Astrocyte of the spinal cord (primary cell): ENCODE results near the gene COPS8.
A peak's percentile ranks its signal among the peaks of the same experiment; 100 is the strongest.

Source experiments
- DNase-seq: peaks from one replicate; pipeline ENCODE4 v3.0.0; 2011; ENCODE audit warnings: low read depth, low spot score
- H3K4me3 ChIP-seq: 2 replicates; pipeline ENCODE4 v1.5.1; 2011; ENCODE audit warnings: low read depth, mild to moderate bottlenecking, low read length, moderate library complexity
- in situ Hi-C: cut with HindIII; loops from 2 replicates; pipeline ENCODE4 v1.10.0; 2017; ENCODE audit warnings: low sequenced_read_pairs
- TF ChIP-seq, protein P1 (sequence below): IDR thresholded peaks from 2 replicates; pipeline ENCODE4 v1.5.1; 2012; ENCODE audit warnings: low read depth, mild to moderate bottlenecking, low read length, inconsistent platforms

Gene COPS8

DNA sequence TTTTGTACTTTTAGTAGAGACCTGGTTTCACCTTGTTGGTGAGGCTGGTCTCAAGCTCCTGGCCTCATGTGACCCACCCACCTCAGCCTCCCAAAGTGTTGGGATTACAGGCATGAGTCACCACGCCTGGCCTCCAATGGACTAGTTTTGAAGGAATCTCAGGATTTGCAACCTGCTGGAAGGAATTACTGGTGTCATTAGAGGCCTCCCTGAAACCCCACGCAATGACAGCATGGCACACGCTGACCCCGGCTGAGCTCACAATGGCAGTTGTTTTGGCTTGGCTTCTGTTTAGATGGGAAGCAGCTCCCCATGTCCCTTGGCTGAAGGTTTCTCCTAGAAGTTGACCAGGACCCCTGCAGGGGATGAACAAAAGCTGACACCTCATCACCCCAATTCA, 23.1 kb upstream of the COPS8 start:
- no peak overlapping the region for H3K4me3 ChIP-seq
- no peak for DNase-seq
- TF ChIP-seq, protein P1, sequence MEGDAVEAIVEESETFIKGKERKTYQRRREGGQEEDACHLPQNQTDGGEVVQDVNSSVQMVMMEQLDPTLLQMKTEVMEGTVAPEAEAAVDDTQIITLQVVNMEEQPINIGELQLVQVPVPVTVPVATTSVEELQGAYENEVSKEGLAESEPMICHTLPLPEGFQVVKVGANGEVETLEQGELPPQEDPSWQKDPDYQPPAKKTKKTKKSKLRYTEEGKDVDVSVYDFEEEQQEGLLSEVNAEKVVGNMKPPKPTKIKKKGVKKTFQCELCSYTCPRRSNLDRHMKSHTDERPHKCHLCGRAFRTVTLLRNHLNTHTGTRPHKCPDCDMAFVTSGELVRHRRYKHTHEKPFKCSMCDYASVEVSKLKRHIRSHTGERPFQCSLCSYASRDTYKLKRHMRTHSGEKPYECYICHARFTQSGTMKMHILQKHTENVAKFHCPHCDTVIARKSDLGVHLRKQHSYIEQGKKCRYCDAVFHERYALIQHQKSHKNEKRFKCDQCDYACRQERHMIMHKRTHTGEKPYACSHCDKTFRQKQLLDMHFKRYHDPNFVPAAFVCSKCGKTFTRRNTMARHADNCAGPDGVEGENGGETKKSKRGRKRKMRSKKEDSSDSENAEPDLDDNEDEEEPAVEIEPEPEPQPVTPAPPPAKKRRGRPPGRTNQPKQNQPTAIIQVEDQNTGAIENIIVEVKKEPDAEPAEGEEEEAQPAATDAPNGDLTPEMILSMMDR: no peak
- in situ Hi-C loops: no loop called here

DNA sequence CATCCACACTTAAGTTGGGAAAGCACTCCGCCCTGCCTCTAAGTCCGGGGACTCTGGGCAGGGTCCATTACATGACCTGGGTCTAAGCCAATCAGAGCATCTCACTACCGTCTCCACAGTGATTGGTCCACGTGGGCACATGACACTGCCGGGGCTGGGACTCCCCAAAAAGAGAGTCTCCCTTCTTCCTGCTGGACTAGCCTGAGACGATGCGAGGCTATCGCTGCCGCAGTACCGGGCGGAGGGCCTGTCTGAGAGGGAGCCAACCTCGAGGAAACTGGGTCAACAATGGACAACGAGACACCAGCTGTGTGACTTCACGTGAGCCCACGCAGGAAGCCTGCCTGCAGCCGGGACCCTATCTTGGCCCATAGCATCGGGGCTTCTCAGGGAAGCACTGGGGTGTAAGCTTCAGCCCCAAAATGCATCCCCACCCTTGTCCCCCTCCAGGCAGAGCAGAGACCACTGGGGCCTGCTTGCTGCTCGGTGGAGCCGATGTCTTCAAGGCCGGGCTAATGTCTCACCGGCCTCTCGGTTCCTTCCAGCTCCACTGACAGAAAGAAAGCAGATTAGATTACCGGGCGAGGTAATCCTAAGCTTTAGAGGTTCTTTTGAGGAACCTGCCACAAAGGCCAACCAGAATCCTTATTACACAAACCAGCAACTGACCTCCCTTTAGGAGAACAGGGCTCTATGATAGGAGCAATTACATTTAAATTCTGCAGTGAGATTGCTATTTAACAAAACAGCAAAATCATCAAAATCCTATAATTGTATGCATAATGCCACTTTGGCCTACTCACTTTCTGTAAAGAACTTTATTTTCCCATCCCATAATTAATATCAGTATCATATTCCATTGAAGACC, 21.3 kb upstream of the COPS8 start:
- no peak overlapping the region for H3K4me3 ChIP-seq
- DNase-seq: no peak
- in situ Hi-C loops: no loop called here
- TF ChIP-seq, protein P1: no peak

DNA sequence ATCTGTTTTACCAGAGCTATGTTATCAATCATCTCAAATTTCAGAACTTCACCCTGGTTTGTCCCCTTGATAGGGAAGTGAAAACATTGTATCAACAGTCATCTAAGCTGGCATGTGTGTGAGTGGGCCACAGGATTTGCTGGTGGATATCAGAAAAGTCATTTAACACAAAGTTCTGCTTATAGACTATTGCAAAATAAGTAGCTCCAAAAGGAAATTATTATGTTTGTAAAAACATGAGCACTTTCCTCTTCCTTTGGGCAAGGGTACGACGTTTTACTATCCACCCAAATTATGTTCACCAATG, 20.7 kb upstream of the COPS8 start:
- in situ Hi-C loops: no loop called here
- no peak overlapping the region for H3K4me3 ChIP-seq
- no peak for DNase-seq
- TF ChIP-seq, protein P1: no peak

GRCh38 chr2:237066396-237066795, 19.3 kb upstream of the COPS8 start:
- no peak overlapping the region for H3K4me3 ChIP-seq
- DNase-seq: no peak
- in situ Hi-C loops: no loop called here
- TF ChIP-seq, protein P1: no peak

- no peak for DNase-seq
- TF ChIP-seq, protein P1: peak; percentile 5
- in situ Hi-C loops: no loop called here
- H3K4me3 ChIP-seq: no peak overlapping the region
Observed at GRCh38 chr2:237068005-237068576, 17.6 kb upstream of the COPS8 start.

DNA sequence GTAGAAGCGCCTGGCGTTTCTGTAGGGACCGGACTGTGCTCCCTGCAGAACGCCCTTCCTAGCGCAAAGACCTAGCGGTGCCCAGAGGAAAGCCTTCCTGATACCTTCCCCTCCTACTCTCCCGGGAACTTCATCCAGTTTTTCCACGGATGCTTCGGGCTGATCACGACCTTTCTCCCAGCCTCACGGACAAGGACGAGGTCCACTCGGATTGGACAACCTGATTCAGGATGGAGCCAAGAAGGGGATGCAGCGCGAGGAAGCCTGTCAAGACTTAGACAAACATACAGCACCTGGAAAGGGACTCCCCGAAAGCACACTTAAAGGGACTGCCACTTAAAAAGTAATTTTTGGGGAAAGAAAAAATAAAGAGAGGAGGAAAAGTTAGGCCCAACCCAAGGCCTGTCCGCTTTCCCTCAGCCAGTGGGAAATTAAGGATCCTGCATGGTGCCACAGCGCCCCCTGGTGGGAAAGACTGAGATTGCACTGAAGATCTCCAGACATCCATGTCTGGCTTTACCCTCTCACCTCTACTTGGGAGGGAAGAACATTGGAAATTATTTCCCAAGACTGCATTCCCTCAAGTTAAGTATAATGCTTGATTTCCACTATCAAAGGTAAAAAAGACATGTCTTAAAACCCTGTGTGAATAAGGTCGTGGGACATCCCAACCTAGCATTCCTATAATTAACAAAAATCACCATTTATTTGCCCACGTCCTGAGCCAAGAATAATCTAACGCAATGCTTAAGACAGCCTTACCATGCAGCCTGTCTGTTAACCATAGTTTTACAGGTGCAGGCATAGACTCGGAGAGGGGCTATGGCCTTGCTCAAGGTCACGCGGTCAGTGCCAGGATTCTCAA, 13.4 kb upstream of the COPS8 start:
- in situ Hi-C loops: no loop called here
- TF ChIP-seq, protein P1: peak; percentile 95
- H3K4me3 ChIP-seq: no peak overlapping the region
- peak; percentile 63 for DNase-seq
